GM19239 (cell line): Measurements from ENCODE around the gene ENDOV.
A peak's percentile ranks its signal among the peaks of the same experiment; 100 is the strongest.

Source experiments
- DNase-seq: peaks from one replicate; pipeline ENCODE4 v3.0.0; 2011; ENCODE audit warnings: low spot score; ENCODE audit not compliant: insufficient read length
- FAIRE-seq: peaks from 2 replicates; lab custom pipeline; 2011; peaks lifted over from hg19 to GRCh38; lab: Jason Lieb, UNC

ENDOV gene

GRCh38 chr17:80429356-80430275 is 14.6 kb downstream of the ENDOV start:
- FAIRE-seq = no peak
- no peak for DNase-seq

GRCh38 chr17:80430446-80431245 is 15.7 kb downstream of the ENDOV start:
- FAIRE-seq (no peak), DNase-seq (no peak)

GRCh38 chr17:80431246-80432195 is 16.6 kb downstream of the ENDOV start:
- DNase-seq (no peak), FAIRE-seq (no peak)

GRCh38 chr17:80432350-80432955 is 17.5 kb downstream of the ENDOV start:
- no peak for DNase-seq
- FAIRE-seq = no peak

- DNase-seq (no peak), FAIRE-seq (no peak)
Measured at GRCh38 chr17:80432961-80433550, 18.1 kb downstream of the ENDOV start.

- DNase-seq (no peak), FAIRE-seq (no peak)
Measured at GRCh38 chr17:80433916-80434666, 19.1 kb downstream of the ENDOV start.

- DNase-seq (no peak), FAIRE-seq (no peak)
Measured at GRCh38 chr17:80437532-80437931, 22.6 kb downstream of the ENDOV start.

- FAIRE-seq (no peak), DNase-seq (no peak)
Measured at GRCh38 chr17:80438806-80439205, 23.8 kb downstream of the ENDOV start.

- FAIRE-seq (no peak), DNase-seq (no peak)
Measured at GRCh38 chr17:80439499-80439898, 24.5 kb downstream of the ENDOV start.

- DNase-seq (peak; percentile 76), FAIRE-seq (no peak)
Measured at GRCh38 chr17:80441133-80441578, 26.2 kb downstream of the ENDOV start.

- DNase-seq (no peak), FAIRE-seq (no peak)
Measured at GRCh38 chr17:80441598-80442322, 26.8 kb downstream of the ENDOV start.

- DNase-seq (no peak), FAIRE-seq (no peak)
Measured at GRCh38 chr17:80442323-80442659, 27.3 kb downstream of the ENDOV start.

- FAIRE-seq = no peak
- DNase-seq = no peak
Measured at GRCh38 chr17:80442764-80443163, 27.8 kb downstream of the ENDOV start.

GRCh38 chr17:80443498-80443897 is 28.5 kb downstream of the ENDOV start:
- FAIRE-seq (no peak), DNase-seq (no peak)

- DNase-seq (no peak), FAIRE-seq (no peak)
Measured at GRCh38 chr17:80443916-80444643, 29.1 kb downstream of the ENDOV start.

GRCh38 chr17:80444644-80444979 is 29.6 kb downstream of the ENDOV start:
- no peak for FAIRE-seq

GRCh38 chr17:80445007-80445725 is 30.2 kb downstream of the ENDOV start:
- FAIRE-seq (no peak), DNase-seq (no peak)

More at GRCh38 chr17:80444644-80444979, 29.6 kb downstream of the ENDOV start:
- DNase-seq = no peak
